Muscle layer of colon (tissue), 2 donors: Measurements from ENCODE around the gene SPATA32.

Experiments used
- H3K27ac ChIP-seq: one replicate; pipeline ENCODE4 v1.7.0; 2013; ENCODE audit warnings: low read depth, mild to moderate bottlenecking, low read length, moderate library complexity
- H3K27me3 ChIP-seq, 2 donors: one replicate each; pipeline ENCODE4 v1.7.0; 2013; ENCODE audit warnings: low read length in 2 of 2, mild to moderate bottlenecking in 2 of 2; ENCODE audit not compliant: insufficient read depth in 2 of 2, control insufficient read depth in 1 of 2
- H3K36me3 ChIP-seq: one replicate; pipeline ENCODE4 v1.7.0; 2013; ENCODE audit warnings: mild to moderate bottlenecking, low read length; ENCODE audit not compliant: insufficient read depth
- H3K4me1 ChIP-seq: one replicate; pipeline ENCODE4 v1.7.0; 2013; ENCODE audit warnings: mild to moderate bottlenecking, low read length; ENCODE audit not compliant: insufficient read depth
- H3K4me3 ChIP-seq, 2 donors: one replicate each; pipeline ENCODE4 v1.7.0; 2013; ENCODE audit warnings: low read length in 2 of 2, low read depth in 1 of 2, mild to moderate bottlenecking in 1 of 2, moderate library complexity in 1 of 2
- H3K9ac ChIP-seq: one replicate; pipeline ENCODE4 v1.7.0; 2013; ENCODE audit warnings: low read length
- H3K9me3 ChIP-seq: one replicate; pipeline ENCODE4 v1.7.0; 2013; ENCODE audit warnings: mild to moderate bottlenecking, low read length
- donor health status: abdominal sarcoma.
- donor health status: Adenocarcinoma of cecum.

Gene SPATA32

DNA sequence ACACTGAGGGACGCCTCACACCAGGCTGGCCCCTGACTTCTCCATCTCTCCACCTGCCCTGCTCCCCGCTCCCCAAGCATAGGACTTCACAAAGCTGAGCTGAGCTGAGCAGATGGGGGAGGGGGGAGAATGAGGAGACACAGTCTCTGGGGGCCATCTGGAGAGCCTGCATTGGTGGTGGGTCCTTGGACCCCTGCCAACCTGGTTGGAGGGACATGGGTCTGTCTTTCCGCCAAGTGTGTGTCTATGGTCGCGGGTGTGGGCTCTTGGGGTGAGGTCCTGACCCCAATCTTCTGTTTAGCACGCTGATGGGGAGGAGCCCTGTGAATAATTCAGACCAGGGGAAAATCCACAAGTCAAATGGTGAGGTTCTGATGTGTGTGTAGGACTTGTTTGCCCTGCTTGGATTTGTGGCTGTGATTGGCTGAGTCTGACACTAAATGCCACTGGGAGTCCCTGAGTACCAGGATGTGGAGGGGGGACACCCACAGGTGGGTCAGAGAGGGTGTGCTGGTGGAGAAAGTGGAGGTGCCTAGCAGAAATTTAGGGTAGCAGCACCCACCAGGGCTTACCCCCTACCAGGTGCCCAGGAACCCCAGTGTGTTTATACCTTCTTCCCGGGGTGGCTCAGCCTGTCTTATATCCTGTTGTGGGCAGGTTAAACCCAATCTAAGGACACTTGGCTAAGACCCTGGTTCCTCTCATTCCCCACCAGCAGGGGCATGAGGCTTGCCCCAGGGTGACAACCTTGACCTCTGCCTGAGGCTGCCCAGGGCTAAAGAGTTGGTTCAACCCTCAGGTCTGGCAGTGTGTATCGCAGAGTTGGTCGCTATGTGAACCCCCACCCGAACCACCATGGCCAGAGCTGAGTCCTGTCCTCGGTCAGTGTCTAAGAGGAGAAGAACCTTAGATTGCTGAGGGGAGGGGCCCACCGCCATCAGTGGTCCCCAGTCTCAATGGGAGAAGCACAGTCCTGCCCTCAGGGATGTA, 38.1 kb downstream of the SPATA32 start:
- Histone ChIP-seq H3K27ac (peak overlapping the region; percentile 12), H3K36me3 (no peaks in the 10 kb centered on the region), H3K4me1 (no peaks in the 10 kb centered on the region), H3K9me3 (no peaks in the 10 kb centered on the region), H3K4me3 (no peak overlapping the region), H3K27me3 (peaks cover 0 to 15% of the 10 kb centered on the region in 2 donors), H3K9ac (no peak overlapping the region)

DNA sequence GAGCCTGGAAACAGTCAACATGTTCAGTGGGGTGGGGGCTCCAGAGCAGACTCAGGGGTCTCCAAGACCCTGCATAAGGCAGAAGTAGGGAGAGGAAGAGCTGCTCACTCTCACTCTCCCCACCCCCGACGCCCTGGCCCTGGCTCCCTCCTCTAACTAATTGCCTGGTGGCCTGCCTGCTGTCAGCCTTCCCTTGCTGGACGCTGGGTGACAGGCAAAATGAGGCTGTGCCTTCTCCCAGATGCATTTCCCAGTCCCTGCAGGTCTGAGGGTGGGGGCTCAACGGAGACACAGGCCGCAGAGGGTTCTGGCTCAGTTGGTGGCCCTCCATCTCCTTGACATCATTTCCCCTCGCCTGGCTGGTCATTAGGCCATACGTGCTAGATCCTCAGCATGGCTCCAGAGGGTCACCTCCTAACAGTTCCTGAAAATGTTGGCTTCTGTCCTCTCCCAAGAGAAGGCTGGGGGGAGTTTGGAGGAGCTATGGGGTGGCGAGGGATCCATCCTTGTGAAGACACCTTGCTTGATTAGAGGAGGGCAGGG, 38.8 kb downstream of the SPATA32 start:
- Histone ChIP-seq H3K27me3 (peaks cover 0 to 15% of the 10 kb centered on the region in 2 donors), H3K4me3 (no peak overlapping the region), H3K9ac (no peak overlapping the region), H3K36me3 (no peaks in the 10 kb centered on the region), H3K9me3 (no peaks in the 10 kb centered on the region), H3K27ac (no peak overlapping the region), H3K4me1 (no peaks in the 10 kb centered on the region)

GRCh38 chr17:45222289-45222995, 39.5 kb downstream of the SPATA32 start:
- Histone ChIP-seq H3K9ac (no peak overlapping the region), H3K27ac (peak overlapping the region; percentile 52)

GRCh38 chr17:45222014-45222288, 39.9 kb downstream of the SPATA32 start:
- Histone ChIP-seq H3K9ac (no peak overlapping the region), H3K36me3 (no peaks in the 10 kb centered on the region), H3K27me3 (peaks cover 0 to 15% of the 10 kb centered on the region in 2 donors), H3K4me3 (peak overlapping the region in 1 of 2 donors; percentile 43), H3K9me3 (no peaks in the 10 kb centered on the region), H3K4me1 (no peaks in the 10 kb centered on the region), H3K27ac (no peak overlapping the region)

More at GRCh38 chr17:45222289-45222995, 39.5 kb downstream of the SPATA32 start:
- H3K4me3 ChIP-seq, result peak overlapping the region; percentile 42 to 43
- H3K4me1 ChIP-seq, result no peaks in the 10 kb centered on the region
- peaks cover 0 to 15% of the 10 kb centered on the region in 2 donors for H3K27me3 ChIP-seq
- no peaks in the 10 kb centered on the region for H3K9me3 ChIP-seq
- H3K36me3 ChIP-seq, result no peaks in the 10 kb centered on the region

GRCh38 chr17:45221081-45222013, 40.5 kb downstream of the SPATA32 start, which contains the start of gene FMNL1:
FMNL1 (plus strand) TSS chr17:45221885; CDS start chr17:45222125, 240 bp downstream.
- Histone ChIP-seq H3K4me1 (no peaks in the 10 kb centered on the region), H3K27me3 (peaks cover 0 to 15% of the 10 kb centered on the region in 2 donors), H3K27ac (peak within 1 kb of the TSS; percentile 52), H3K9ac (no peak within 1 kb of the TSS), H3K9me3 (no peaks in the 10 kb centered on the region), H3K36me3 (no peaks in the 10 kb centered on the region), H3K4me3 (peak within 1 kb of the TSS; percentile 43 to 45)

- no peak overlapping the region for H3K4me3 ChIP-seq
- no peaks in the 10 kb centered on the region for H3K36me3 ChIP-seq
- H3K9me3 ChIP-seq, result no peaks in the 10 kb centered on the region
- no peak overlapping the region for H3K9ac ChIP-seq
- H3K4me1 ChIP-seq, result no peaks in the 10 kb centered on the region
- peaks cover 0 to 15% of the 10 kb centered on the region in 2 donors for H3K27me3 ChIP-seq
- H3K27ac ChIP-seq, result no peak overlapping the region
Measured at GRCh38 chr17:45220079-45220478, 41.8 kb downstream of the SPATA32 start.

DNA sequence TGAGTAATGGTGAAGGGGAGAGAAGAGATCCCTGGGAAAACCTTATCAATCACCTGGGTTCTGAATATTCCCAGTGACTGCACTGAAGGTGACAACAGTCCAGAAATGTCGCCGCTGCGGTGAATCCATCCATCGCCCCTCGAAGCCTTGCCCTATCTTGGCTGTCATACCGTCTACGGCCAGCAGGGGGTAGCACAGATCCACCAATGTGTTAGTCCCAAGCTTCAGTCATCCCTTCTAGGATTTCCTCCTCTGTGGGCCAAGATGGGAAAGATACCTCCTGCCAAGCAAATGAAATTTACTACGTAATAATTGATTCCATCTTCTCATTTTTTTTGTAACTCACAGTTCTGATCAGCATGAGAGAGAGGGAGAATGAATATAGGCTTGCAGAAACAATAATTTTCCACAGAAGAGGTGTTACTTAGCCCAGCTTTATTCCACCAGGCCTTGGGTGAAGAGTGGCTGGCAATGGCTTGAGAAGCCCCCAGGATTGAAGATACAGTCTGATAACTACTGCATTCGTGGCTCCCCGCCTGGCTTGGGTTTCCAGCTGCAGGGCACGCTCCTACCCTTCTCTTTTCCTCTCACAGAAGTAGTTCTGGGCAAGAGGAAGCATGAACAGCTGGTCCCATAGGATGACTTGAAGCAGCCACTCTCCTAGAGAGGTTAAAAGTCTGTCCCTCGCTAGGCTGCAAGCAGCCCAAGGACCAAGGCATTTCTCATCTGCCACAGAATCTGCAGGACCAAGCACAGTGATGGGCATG, 42.8 kb downstream of the SPATA32 start:
- Histone ChIP-seq H3K27me3 (peaks cover 0 to 15% of the 10 kb centered on the region in 2 donors), H3K4me3 (no peak overlapping the region), H3K9me3 (no peaks in the 10 kb centered on the region), H3K9ac (no peak overlapping the region), H3K27ac (no peak overlapping the region), H3K36me3 (no peaks in the 10 kb centered on the region), H3K4me1 (no peaks in the 10 kb centered on the region)
